ENCODE measurements around the gene CTIF. TPM values are rescaled to one million over a fixed set of nuclear protein-coding genes. Genes with fewer than 3 reads are reported as not detected.

CTIF gene
- polyA plus RNA-seq, 1 donor from 2014 or later: 50.2 TPM

- TF ChIP-seq POLR2AphosphoS5 (IDR thresholded peaks at IDR 0.05) (no peak), TAF1 (IDR thresholded peaks at IDR 0.05; ENCODE audit: low read depth) (no peak), REST (IDR thresholded peaks at IDR 0.05; ENCODE audit: borderline replicate concordance) (no peak), EP300 (conservative IDR thresholded peaks at IDR 0.05; ENCODE audit: poor library complexity, severe bottlenecking) (no peak), EZH2 (IDR thresholded peaks at IDR 0.05; ENCODE audit: borderline replicate concordance, insufficient read depth, low read length, poor library complexity, severe bottlenecking) (no peak), SMC3 (conservative IDR thresholded peaks at IDR 0.05; ENCODE audit: poor library complexity) (no peak), CTCF (IDR thresholded peaks at IDR 0.05; ENCODE audit: poor library complexity, severe bottlenecking) (no peak)
- H3F3A ChIP-seq (ENCODE audit: insufficient read depth, low read length, poor library complexity, severe bottlenecking): no peaks in the 10 kb centered on the region
- H3K4me2 ChIP-seq (ENCODE audit: low read length): no peak overlapping the region
- no peak overlapping the region for H2AFZ ChIP-seq (ENCODE audit: low read depth, low read length)
- no peaks in the 10 kb centered on the region for H4K20me1 ChIP-seq (ENCODE audit: insufficient read depth)
- H3K4me3 ChIP-seq (ENCODE audit: low read length): no peak overlapping the region
- H3K9ac ChIP-seq (ENCODE audit: low read length): no peak overlapping the region
- H3K9me3 ChIP-seq (ENCODE audit: low read length): no peaks in the 10 kb centered on the region
- no peak overlapping the region for H3K27ac ChIP-seq (ENCODE audit: low read length)
- H3K27me3 ChIP-seq (ENCODE audit: insufficient read depth, low read depth, low read length): no peaks in the 10 kb centered on the region
- H3K9me2 ChIP-seq (ENCODE audit: insufficient read depth, low read length): no peaks in the 10 kb centered on the region
- peaks cover 19% of the 10 kb centered on the region for H3K79me2 ChIP-seq (replicated peaks; ENCODE audit: insufficient read depth, low read length)
- no peaks in the 10 kb centered on the region for H3K36me3 ChIP-seq (ENCODE audit: insufficient read depth, low read length)
Measured at GRCh38 chr18:48589797-48590519, 51.1 kb downstream of the CTIF start.

GRCh38 chr18:48590678-48591077, 51.8 kb downstream of the CTIF start:
- H3F3A ChIP-seq (ENCODE audit: insufficient read depth, low read length, poor library complexity, severe bottlenecking): no peaks in the 10 kb centered on the region
- H3K27me3 ChIP-seq (ENCODE audit: insufficient read depth, low read depth, low read length): no peaks in the 10 kb centered on the region
- TF ChIP-seq RAD21 (conservative IDR thresholded peaks at IDR 0.05) (no peak), CTCF (IDR thresholded peaks at IDR 0.05; ENCODE audit: poor library complexity, severe bottlenecking) (no peak), POLR2AphosphoS5 (IDR thresholded peaks at IDR 0.05) (no peak), SMC3 (conservative IDR thresholded peaks at IDR 0.05; ENCODE audit: poor library complexity) (no peak), EZH2 (IDR thresholded peaks at IDR 0.05; ENCODE audit: borderline replicate concordance, insufficient read depth, low read length, poor library complexity, severe bottlenecking) (no peak), EP300 (conservative IDR thresholded peaks at IDR 0.05; ENCODE audit: poor library complexity, severe bottlenecking) (no peak), TAF1 (IDR thresholded peaks at IDR 0.05; ENCODE audit: low read depth) (no peak), REST (IDR thresholded peaks at IDR 0.05; ENCODE audit: borderline replicate concordance) (no peak), MXI1 (conservative IDR thresholded peaks at IDR 0.05; ENCODE audit: poor library complexity, severe bottlenecking) (no peak)
- peaks cover 22% of the 10 kb centered on the region for H3K79me2 ChIP-seq (replicated peaks; ENCODE audit: insufficient read depth, low read length)
- no peaks in the 10 kb centered on the region for H3K9me2 ChIP-seq (ENCODE audit: insufficient read depth, low read length)
- H3K4me3 ChIP-seq (ENCODE audit: low read length): no peak overlapping the region
- no peaks in the 10 kb centered on the region for H3K36me3 ChIP-seq (ENCODE audit: insufficient read depth, low read length)
- no peak overlapping the region for H2AFZ ChIP-seq (ENCODE audit: low read depth, low read length)
- no peak overlapping the region for H3K4me2 ChIP-seq (ENCODE audit: low read length)
- H3K9ac ChIP-seq (ENCODE audit: low read length): no peak overlapping the region
- H3K27ac ChIP-seq (ENCODE audit: low read length): no peak overlapping the region
- H4K20me1 ChIP-seq (ENCODE audit: insufficient read depth): no peaks in the 10 kb centered on the region
- no peaks in the 10 kb centered on the region for H3K9me3 ChIP-seq (ENCODE audit: low read length)

All from neural cell (in vitro differentiated cells).